Fibroblast of skin of right quadriceps (primary cell): ENCODE data around the gene SLC38A10.

Experiments used
- DNase-seq: peaks from one replicate; pipeline ENCODE4 v3.0.0-alpha.2; 2013

SLC38A10 gene

DNA sequence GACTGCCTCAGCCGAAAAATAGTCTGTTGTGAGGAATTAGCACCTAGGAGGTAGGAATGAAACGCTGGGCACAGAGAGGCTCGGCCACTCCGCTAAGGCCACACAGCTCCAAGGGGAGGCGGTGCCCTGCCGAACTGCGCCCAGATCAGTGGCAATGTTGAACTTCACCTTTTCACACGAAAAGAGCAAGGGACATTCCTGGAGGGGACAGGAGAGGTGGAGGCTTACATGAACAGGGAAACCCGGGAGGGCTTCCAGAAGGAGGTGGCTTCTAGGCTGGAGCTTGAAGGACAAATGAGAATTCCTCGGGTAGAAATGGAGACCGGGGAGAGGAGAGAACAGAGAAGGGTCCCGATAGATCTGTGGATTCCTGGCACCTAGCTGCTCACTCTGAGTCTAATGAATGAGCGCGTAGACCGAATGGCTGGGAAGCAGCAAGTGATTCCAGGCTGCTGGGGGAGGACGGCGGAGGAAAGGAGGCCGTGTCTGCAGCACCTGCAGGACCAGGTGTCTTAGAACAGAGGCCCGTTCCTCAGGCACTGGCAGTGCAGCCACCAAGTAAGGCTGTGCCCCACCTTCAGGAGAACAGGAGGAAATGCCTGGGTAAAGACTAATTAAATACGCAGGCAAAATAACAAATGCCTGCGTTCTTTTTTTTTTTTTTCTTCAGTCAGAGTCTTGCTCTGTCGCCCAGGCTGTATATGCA is 722 bp upstream of the SLC38A10 start:
- DNase-seq: peak; percentile 42

DNA sequence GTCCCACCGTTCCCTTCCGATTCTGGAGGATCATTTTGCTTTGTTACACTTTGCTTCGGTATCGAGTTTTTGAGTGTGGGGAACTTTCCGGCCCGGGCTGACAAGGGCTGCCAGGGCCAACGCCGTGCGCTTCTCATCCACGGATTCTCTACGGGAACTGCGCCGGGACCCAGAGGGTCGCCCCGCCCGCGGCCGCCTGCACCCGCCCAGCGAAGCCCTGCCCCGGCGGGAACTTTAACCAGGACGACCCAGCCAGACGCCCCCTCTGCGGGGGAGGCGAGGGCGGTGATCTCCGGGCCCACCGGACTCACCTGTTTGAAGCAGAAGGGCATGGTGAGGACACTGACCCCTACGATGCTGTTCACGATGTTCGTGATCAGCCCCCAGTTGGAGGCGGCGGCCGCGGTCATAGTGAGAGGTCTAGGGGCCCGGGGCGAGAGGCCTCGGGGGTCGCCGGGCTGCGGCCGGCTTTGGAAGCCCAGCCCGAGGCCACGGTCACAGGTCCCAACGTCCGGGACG is 536 bp downstream of the SLC38A10 start:
- DNase-seq: no peak

DNA sequence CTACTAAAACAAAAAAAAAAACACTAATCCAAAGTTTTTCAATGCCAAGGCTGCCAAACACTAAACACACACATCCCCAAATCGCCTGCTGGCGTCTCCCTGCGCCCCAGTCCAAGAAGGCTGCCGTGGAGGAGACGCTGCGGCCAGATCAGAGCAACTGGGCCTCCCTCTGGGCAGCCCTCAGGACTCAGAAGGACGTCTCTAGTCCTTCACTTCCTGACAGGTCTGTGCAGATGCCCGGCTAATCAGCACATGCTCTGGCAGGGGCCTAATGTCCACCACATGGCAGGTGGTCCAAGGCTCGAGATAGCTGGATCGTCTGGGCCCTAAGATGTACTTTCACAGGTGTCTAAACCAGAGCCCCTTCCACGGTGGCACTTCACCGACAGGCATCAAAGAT is 2.7 kb downstream of the SLC38A10 start:
- DNase-seq: no peak

DNA sequence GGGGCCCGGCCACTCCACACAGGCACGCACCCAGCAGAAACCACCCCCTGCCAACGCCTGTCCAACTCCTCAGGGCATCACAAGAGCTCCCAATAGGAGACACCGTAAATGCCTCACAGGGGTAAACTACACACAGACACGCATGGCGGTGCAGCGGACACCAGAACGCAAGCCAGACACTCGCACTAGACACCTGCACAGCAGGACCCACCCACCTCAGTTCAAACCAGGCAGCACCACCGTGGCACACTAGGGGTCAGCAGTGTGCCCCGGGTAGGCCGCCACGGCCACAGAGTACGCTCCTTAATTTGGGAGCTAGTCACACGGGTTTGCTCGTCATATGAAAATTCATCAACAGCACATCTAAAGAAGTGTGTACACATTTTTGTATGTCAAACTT is 3.4 kb downstream of the SLC38A10 start:
- peak; percentile 54 for DNase-seq

DNA sequence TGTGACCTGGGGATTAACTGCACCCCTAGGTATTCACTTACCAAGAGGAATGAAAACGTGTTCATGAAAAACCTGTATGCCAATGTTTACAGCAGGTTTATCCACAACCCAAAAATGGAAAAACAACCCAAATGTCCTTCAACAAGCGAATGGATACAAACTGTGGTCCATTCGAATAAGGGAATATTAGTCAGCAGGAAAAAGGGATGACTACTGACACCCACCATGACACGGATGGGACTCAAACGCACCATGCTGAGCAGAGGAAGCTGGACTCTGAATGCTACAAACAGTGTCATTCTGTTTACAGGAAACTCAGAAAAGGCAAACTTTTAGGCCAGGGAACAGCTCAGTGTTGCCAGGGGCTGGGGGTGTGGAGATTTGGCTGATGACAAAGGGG is 4.9 kb downstream of the SLC38A10 start:
- no peak for DNase-seq

GRCh38 chr17:81289627-81290026 is 5.5 kb downstream of the SLC38A10 start:
- no peak for DNase-seq

DNA sequence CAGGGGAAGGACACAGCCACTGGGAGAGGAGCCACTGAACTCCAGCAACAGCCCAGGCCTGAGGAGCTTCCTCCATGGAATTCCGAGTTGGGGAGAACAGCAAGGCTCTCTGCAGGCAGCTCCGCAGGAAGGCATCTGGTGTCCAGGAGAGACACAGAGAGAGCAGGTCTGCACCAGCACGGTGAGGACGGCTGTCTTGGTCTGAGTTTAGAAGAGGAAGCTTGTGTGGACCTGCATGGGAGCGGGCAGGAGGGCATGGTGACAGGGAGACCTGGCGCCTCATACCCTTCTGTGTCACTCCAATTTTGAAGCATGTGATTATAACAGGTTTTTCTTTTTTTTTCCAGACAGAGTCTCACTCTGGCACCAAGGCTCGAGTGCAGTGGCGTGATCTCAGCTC is 6.4 kb downstream of the SLC38A10 start:
- DNase-seq: no peak

- no peak for DNase-seq
Measured at GRCh38 chr17:81287741-81288430, 7.2 kb downstream of the SLC38A10 start.

GRCh38 chr17:81287152-81287551 is 8.0 kb downstream of the SLC38A10 start:
- no peak for DNase-seq

DNA sequence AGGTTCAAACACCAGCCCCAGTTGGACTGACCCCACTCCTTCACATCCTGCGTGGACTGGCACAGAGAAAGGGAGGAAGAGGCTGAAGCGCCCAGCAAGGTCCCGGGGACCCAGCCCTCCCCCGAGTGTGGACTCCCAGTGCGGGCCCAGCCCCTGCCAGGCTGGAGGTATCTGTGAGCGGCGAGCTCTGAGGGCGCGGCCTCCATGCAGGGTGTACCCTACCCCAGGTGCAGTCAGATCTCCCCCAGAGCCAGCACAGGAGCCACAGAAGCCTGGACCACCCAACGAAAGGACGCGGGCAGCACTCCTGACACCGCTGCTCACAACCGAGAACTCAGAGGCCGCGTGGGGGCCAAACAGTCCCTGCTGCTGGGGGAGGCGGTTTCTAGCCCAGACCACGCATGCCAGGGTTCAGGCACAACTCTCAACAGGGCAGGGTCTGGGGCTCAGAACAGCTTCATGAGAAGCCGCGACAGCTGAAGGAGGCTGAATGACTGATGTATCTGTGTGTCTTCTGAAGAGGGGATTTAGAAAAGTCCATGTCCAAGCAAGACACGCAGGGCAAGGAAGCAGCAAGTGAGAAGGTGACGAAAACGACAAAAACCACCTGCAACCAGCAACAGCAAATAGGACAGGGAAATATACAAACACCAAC is 8.5 kb downstream of the SLC38A10 start:
- DNase-seq: no peak

DNA sequence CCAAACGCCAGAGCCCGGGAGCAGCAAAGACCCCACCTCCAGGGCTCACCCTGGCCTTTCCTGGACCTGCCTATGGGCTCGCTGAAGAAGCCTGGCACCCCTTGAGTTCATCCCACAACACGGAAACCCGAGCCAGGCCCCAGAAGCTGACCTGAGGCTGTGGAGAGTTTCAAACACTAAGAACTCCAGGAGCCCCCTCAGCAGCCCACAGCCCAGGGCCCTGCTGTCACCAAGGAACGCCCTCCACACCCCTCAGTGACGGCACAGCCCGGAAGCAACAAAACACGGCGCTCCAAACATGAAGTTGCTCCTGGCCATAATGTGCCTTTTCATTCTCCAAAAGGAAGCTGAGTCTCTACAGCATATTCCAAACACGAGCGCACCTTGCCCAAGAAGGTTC is 9.2 kb downstream of the SLC38A10 start:
- no peak for DNase-seq

DNA sequence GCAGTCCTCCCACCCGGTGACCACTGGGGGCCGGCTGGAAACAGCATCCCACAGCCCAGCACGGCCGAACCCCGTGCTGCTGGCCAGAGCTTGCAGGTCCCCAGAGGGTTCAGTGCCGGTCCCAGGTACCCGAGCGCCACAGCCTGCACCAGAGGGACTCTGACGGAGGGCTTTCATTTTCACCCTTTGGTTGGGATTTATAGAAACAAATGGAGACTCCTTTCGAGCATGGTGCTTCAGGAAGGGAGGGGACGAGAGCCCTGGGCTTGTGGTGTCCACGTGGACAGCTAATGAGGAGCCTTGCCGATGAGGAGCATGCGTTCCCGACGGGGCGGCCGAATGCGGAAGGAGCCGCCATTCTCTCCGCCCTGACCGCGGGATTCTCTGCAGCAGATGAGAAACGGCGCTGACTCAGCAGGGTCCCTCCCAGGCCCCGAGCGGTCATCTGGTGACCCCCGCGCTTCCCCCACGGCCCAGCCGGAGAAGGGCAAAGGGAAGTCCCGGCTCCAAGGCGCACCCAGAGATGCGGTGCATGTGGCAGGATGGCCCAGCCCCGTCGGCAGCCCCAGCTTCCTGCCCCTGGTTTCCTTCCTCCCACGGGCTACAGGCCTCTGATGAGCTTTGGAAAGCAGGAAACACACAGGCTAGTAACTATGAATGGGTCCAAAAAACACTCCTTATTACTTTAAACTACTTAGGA is 9.8 kb downstream of the SLC38A10 start:
- peak; percentile 28 for DNase-seq

- DNase-seq: no peak
Measured at GRCh38 chr17:81282876-81283275, 12.2 kb downstream of the SLC38A10 start.

DNA sequence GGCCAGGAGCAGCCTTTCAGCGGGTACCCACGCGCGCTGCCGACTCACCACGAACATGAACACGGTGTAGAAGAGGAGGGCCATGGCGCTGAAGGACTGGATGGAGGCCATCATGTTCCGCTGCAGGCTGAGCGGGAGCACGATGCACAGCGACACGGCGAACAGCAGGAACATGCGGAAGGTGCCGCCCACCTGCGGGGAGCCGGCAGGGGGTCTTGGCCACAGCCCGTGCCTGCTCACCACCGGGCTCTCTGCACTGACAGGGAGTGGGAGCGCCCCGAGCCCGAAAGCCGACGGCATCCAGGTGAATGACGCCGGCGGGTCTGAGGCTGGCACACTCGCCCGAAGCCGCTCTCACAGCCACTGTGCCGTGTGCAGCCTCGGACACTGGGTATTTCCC is 13.0 kb downstream of the SLC38A10 start:
- DNase-seq: no peak

DNA sequence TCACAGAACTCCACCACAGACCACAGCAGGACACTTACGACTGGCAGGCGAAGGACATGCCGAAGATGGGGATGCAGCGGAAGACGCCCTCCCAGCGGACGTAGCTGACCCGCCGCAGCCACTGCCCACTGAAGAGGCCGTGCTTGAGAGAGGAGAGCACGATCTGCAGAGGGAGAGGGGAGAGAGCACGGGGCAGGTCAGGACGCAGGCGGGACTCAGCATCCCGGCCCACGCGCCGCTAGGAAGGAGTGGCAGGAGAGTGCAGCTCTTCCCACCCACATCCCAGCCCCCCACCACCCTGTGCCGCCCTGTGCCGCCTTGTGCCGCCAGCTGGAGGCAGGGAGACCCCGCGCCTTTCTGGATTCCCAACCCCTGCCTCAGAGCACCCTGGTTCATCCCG is 14.5 kb downstream of the SLC38A10 start:
- DNase-seq: no peak

DNA sequence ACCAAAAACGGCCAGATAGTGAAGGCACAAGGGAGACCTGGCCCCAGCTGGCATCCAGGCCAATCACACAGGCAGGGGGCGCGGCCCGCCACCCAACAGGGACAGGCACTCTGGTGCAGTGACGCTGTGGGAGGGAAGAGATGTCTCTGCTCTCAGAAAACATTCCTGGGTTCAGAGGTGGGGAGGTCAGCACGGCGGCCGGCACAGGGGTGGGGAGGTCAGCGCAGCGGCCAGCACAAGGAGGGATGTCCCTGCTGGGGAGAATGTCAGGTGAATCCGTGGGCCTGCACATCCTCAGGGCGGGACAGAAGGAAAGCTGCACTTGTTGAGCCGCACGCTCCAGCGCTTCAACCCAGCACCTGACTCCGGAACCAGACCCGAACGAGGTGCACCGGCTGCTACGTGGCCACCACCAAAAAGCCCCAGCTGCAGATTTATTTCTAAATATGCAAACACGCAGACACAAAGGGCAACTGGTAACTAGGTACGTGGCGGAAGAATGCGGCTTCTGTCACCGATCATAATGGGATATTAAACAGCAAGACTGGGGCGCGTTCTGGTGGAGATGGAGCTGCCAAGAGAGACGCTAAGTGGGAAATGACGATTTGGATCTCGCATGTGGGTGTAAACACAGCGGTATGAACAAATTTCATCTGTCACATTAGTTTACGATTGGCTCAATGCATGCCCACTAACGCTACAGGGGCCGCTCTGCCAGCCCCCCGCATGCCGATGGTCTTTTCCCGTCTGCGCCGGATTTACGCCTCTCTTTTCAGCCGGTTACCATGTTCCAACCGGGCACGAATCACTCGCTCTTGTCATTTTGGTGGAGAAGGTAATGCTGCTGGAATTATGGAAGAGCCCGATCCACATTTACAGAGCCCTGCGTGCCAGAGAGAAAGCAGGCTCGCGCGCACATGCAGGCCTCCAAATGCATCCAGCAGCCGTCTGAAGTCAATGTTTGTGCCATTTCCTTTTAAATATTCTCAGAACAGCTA is 15.5 kb downstream of the SLC38A10 start:
- DNase-seq: no peak

DNA sequence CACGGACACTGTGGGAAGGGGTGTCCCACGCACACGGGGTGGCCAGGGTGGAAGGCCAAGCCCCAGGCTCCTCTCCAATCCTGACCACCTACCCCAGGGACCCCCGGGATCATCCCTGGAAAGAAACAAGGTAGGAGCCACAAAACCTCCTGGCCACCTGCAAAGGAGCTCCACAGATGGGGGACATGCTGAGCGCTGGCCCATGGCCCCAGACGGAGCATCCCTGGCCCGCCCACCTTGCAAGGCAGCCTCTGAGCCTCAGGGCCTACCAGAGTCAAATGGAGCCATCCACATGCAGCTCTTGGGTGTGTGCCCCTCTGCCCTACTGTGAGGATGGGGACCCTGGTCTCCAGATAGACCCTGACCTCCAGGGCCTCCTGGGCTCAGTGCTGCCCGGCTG is 16.3 kb downstream of the SLC38A10 start:
- DNase-seq: no peak

DNA sequence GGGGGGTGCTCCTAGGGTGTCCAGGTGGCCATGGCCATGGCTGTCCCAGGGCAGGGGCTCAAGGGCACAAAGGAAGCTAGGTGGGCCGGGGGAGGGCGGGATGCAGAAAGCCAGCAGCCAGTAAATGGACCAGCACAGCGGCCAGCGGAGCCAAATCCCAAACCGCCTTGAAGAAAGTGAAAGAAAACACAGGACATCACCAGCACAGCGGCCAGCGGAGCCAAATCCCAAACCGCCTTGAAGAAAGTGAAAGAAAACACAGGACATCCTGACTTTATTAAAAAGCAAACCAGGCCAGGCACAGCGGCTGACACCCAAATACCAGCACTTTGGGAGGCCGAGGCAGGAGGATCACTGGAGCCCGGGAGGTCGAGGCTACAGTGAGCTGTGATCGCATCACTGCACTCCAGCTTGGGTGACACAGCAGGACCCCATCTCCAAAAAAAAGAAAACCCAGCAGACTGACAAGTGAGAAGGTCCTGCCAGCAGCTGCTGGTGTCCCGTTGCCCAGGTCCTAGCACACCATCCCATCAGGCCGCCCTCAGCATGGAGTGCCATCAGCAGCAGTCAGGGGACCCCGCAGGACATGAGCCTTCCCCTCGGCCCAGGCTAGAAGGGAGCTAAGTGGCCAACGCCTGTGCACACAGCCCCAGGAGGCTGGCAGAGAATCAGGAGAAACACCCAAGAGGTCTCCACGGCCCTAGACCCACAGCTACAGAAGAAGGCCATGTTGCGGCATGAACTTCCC is 17.0 kb downstream of the SLC38A10 start:
- DNase-seq: no peak

- DNase-seq: no peak
Measured at GRCh38 chr17:81277421-81277820, 17.7 kb downstream of the SLC38A10 start.

DNA sequence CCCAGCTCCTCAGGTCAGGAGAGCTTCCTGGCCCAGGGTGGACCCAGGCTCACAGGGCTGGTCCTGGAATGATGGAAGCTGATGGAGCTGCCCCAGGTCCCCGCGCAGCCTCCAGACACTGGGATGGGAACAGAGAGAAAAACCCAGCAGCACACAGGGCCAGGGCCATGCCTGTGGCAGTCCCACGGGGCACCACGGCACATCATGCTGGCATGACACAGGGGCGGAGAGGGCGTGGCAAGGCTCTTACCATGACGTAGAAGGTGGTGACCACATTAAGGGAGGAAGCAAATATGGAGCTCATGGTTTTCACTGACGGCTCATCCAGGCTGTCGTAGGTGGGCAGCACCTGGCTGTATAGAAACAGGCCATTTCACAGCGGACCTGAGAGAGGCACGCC is 18.3 kb downstream of the SLC38A10 start:
- DNase-seq: no peak

DNA sequence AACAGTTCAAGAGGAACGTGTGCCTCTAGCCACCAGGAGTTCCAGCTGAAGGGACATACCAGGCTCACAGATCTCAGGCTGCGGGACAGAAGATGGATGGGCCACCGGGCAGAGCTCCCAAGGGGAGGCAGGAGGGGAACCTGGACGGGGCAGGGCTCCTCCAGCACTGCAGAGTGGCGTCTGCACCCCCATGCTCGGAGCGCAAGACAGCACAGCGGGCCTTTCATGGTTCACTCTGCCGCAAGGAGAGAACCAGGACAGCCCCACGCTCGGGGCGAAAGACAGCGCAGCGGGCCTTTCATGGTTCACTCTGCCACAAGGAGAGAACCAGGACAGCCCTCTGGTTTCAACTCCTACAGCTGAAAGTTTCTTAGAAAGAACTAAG is 20.6 kb downstream of the SLC38A10 start:
- DNase-seq: no peak
